DMS153 (cell line): ENCODE data around the gene STKLD1.
A peak's percentile ranks its signal among the peaks of the same experiment; 100 is the strongest.
"Not testable (repeated sequence)": the region's sequence is repeated elsewhere in the genome, so short reads cannot be mapped to it uniquely, and the experiment has no call there.

Experiments used
- DNase-seq: peaks from one replicate; lab custom pipeline; 2025; lab: John Stamatoyannopoulos, UW

The STKLD1 gene

GRCh38 chr9:133375724-133376654 lies at the start of gene STKLD1, which contains the start of gene SURF4:
Gene STKLD1, plus strand, starts transcription at chr9:133376366. Its CDS starts 108 bp downstream, at chr9:133376474.
Gene SURF4, minus strand, starts transcription at chr9:133376060. Its CDS starts 91 bp downstream, at chr9:133375969.
- DNase-seq: peak; percentile 92

GRCh38 chr9:133327021-133327420 lies 49.1 kb upstream of the STKLD1 start:
- DNase-seq: not testable (repeated sequence)

DNA sequence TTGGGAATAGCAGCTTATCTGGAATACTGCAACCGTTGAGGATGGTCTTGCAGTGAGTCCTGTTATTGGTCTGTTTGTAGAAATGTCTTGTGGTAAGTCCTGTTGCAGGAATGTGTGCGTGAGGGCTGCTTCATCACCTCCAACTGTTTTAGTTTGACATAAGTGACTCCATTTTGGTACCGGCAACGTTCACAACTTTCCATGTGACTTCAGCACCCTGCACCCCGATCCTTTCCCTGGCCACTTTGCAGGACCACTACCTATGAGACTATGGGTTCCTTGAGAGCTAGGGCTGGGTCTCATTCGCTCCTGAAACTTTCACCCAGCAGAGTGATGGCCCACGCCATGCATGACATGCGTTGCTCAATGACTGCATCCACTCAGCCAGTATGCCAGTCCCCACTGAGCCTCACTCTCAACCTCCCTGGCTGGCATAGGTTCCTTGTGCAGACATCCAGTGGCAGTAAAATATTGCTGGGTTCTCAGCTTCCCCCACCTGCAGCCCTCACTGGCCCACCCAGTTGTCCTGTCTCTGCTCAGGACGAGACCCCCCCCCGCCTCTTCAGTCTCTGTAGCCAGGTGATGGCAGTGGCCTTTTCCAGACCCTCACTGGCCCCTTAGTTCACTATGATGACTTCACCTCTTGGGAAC lies 48.2 kb upstream of the STKLD1 start:
- DNase-seq: no peak

GRCh38 chr9:133329306-133330156 lies 46.6 kb upstream of the STKLD1 start:
- DNase-seq: not testable (repeated sequence)

DNA sequence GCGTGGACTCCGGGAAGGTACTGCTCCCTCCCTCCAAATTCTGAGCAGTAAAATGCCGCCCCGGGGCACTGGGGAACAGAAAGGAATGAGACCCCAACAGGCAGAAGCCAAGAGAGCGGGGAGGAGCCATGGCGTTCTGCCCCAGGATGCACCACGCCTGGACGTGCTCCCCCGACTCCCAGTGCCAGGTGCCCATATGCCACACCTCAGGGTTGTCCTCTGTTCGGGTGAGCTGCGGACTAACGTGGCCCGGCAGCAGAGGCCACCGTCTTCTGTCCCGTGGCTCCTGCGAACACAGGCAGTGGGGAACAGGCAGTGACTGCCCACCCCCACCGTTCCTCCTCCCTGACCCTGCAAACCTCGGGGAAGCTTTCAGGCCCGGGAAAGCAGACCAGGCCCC lies 44.9 kb upstream of the STKLD1 start:
- DNase-seq: no peak

GRCh38 chr9:133331641-133332380 lies 44.4 kb upstream of the STKLD1 start:
- no peak for DNase-seq

DNA sequence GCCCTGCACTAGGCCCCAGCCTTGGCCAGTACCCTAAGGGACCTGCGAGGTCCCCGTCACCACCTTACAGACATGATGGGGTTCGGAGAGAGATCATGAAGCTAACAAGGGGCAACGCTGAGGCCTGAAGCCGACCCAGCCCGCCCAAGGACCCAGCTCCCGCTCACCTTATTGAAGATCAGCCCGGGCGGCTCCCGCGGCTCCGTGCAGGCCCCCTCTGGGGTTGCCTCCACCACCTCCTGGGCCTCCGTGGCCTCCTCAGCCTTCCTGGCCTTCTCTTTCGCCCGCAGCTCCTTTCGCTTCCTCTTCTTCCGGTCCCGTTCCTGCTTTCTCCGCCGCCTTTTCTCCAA lies 43.8 kb upstream of the STKLD1 start:
- DNase-seq: no peak

DNA sequence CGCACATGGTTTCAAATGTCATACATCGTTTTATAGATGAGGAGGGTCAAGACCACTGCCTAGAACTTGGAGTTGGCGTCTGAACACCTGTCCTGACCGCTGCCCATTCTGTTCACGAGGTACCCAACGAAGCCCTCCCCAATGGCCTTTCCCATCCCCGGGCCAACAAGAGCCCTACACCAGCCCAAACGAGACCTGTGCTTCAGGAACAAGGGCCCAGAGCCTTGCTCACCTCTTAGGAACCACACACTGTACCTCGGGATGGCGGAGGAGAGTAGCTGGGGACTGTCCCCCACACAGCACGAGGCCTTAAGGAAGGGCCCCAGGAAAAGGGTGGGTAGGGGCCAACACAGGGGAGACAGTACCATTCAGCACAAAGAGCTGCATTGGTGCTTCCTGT lies 43.2 kb upstream of the STKLD1 start:
- no peak for DNase-seq

- no peak for DNase-seq
Measured at GRCh38 chr9:133333566-133333965, 42.6 kb upstream of the STKLD1 start.

DNA sequence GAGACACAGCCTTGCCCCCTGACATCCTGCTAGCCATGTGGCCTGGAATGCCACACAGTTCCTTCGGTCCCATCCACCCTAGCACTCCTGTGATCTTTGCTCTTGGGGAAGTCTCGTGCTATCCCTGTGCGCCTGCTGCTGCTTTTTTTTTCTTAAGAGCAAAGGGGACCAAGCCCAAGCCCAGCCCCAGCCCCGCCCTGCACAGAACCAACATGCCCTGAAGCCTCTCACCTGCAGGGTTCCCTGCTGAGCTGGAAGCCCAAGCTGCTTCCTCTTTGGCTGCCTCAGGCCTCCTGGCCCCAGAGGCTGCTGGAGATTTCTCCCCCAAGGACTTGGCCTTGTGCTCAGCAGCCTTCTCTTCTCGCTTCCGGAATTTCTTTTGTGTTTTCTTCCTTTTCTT lies 42.0 kb upstream of the STKLD1 start:
- DNase-seq: no peak

DNA sequence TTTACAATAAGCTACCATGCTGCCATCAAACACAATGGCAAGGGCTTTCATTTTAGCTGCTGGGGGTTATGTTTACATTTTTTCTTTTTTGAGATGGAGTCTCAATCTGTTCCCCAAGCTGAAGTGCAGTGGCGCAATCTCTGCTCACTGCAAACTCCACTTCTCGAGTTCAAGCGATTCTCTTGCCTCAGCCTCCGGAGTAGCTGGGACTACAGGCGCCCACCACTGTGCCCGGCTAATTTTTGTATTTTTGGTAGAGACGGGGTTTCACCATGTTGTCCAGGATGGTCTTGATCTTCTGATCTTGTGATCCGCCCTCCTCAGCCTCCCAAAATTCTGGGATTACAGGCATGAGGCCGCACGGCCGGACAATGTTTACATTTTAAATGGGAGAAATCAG lies 41.3 kb upstream of the STKLD1 start:
- not testable (repeated sequence) for DNase-seq

DNA sequence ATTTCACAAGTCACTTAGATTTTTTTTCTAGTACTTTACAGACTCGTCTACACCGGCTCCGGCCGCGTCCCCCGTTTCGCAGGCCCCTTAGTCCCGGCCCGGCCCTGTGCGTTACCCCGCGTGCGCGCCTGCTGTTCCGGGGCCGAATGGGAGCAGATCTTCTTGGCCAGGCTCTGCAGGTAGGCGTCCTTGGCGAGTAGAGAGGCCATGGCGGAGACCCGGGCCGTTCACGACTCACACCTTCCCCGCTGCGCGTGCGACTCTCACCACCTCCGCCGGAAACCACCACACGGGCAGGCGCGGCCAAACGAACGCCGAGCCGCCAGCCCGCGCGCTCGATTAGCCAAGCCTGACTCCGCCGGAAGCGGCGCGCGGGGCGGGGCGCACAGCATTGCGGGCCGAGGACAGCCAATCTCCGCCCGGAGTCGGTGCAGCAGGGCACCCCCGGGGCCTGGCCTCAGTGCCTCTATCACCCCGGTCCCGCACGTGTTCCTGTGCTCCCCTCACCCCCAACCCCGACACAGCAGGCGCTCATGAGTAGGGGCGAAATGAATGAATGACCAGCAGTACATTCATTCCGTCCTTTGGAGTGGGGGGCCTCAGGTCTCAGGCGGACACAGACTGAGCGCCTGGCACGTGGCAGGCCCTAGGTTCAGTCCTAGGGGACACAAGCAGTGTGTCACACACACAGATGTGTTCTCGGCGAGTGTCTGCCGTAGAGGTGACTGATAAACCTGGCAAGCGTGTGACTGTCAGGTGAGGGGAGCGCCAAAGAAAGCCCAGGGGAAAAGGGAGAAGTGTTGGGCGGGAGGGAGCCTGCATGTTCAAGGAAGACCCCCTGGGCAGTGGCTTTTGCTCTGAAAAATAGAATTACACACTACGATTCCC lies 40.0 kb upstream of the STKLD1 start, which contains the start of gene SURF6:
TSS of gene SURF6 (minus strand) at position 265 of the 888 bp plus-strand sequence. CDS start at position 209, 56 bp downstream.
- DNase-seq: peak; percentile 76

DNA sequence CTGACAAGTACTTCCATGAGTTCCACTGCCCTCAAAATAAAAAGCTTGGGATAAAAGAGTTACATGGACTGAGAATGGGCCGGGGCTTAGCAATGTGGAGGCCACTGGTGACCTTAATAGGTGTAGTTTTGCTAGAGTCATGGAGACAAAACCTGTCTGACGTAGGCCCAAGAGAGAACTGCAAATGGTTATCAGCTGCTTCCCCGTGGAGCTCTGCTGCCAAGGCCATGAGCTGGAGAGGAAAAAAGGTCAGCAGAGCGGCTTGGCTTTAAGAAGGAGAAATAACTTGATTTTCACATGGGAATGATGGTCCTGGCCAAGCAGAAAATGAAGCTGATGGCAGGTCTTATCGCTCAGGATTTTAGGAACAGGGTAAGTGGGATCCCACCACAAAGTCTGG lies 36.5 kb upstream of the STKLD1 start:
- no peak for DNase-seq

GRCh38 chr9:133340256-133340655 lies 35.9 kb upstream of the STKLD1 start:
- DNase-seq: no peak

- no peak for DNase-seq
Measured at GRCh38 chr9:133340916-133341315, 35.2 kb upstream of the STKLD1 start.

DNA sequence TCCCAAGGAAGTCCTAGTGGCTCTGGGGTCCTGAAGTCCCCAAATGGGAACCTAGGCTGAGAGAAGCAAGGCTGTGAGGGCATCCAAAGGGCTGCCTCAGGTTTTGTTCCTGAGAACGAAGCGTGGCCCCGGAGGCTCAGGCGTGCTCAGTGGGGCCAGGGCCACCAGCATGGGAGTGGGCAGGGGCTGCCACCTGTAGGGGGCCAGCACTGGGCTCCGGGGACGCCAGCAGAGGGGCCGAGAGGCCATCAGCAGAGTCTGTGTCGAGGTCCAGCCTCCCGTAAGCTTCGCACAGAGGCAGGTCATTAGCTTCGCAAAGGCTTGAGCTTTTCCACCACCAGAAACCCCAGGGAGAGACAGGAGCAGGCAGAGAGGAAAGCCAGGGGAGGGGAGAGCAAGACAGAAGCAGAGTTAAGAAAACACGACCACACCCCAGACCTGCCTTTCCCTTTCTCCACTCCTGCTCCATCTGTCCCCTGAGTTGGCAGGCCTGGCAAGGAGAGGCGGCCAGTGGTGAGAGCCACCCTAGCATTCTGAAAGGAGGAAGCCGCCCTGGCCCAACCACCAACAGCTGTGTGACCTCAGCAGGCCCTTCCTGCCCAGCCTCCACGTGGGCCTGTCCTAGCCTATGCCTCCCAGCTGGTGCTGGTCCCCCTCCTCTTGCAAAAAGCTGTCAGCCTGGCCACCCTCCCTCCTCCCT lies 34.6 kb upstream of the STKLD1 start:
- DNase-seq: no peak

GRCh38 chr9:133342069-133342406 lies 34.1 kb upstream of the STKLD1 start:
- DNase-seq: no peak

DNA sequence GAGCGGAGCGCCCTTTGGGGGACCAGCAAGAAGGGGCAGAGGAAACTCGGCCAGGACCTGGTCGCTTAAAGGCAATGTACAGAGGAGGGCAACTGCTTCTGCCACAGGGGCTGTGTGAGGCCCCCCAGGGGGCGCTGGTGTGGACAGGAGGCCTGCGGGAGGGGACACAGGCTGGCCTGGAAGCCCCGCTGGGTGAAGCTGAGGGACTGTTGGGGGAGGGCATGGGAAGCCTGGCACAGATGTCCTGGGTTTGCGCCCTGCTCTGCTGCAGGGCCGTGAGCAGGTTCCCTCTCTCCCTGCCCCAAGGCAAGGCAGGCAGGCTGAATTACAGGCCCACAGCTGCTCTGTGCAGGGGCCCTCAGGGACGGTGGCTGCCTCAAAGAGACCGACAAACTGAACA lies 33.6 kb upstream of the STKLD1 start:
- DNase-seq: no peak

DNA sequence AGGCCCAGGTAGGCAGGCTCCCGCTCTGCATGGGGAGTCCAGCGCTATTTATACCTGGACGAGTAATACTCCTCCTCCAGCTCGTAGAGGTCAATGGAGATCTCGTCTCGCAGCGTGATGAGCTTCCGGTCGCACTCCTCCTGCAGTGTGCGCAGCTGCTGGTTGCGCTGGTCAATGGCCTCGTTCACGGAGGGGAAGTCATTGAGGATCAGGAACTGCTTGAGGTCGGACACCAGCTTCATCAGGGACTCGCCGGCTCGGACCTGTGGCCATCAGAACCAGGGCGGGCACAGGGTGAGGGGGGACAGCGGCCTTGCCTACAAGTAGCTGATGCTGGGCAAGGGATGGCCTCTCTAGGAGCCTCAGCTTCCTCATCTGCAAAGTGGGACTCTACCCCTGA lies 32.1 kb upstream of the STKLD1 start:
- DNase-seq: no peak

- no peak for DNase-seq
Measured at GRCh38 chr9:133344979-133345378, 31.2 kb upstream of the STKLD1 start.
